Measurements from ENCODE around the gene NAPA. TPM values are rescaled to one million over a fixed set of nuclear protein-coding genes. Genes with fewer than 3 reads are reported as not detected.

Gene NAPA
- total RNA-seq, 1 donor from 2014 or later = 77.8 TPM

DNA sequence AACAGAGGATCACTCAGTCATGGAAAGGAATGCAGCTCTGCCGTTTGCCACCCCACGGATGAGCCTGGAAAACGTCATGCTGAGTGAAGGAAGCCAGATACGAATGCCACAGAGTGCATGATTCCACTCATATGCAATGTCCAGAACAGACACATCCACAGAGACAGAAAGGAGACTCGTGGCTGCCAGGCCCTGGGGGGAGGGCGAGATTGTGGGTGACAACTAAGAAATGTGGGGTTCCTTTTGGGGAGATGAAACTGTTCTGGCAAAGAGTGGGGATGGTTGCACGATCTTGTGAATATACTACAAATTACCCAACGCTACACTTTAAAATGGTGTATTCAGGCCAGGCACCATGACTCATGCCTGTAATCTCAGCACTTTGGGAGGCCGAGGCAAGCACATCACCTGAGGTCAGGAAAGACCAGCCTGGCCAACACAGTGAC is 27.2 kb upstream of the NAPA start:
- Mint-ChIP-seq H3K36me3 (ENCODE audit: low read depth, unreplicated experiment) (no peaks in the 10 kb centered on the region), H3K27ac (ENCODE audit: unreplicated experiment) (no peak overlapping the region), H3K27me3 (ENCODE audit: unreplicated experiment) (peaks cover 3% of the 10 kb centered on the region), H3K9me3 (ENCODE audit: unreplicated experiment) (no peaks in the 10 kb centered on the region), H3K4me1 (ENCODE audit: unreplicated experiment) (peaks cover 7% of the 10 kb centered on the region), H3K4me3 (ENCODE audit: unreplicated experiment) (no peak overlapping the region)
- DNase-seq (ENCODE audit: low spot score) = no peak
- no peak for TF ChIP-seq CTCF (IDR thresholded peaks at IDR 0.05; ENCODE audit: unreplicated experiment)

DNA sequence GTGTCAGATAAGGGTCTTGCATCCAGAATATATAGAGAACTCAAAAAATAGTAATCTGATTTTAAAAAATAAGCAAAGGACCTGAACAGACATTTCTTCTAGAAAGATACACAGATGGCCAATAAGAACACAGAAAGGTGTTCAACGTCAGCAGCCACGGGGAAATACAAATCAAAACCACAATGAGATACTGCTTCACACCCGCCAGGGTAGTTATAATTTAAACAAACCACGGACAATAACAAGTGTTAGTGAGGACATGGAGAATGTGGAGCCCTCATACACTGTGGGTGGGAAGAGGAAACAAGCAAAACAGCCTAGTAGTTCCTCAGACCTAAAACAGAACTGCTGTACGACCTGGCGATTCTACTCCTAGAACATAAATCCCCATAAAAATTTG is 26.7 kb upstream of the NAPA start:
- TF ChIP-seq CTCF (IDR thresholded peaks at IDR 0.05; ENCODE audit: unreplicated experiment) = no peak
- peaks cover 7% of the 10 kb centered on the region for H3K4me1 Mint-ChIP-seq (ENCODE audit: unreplicated experiment)
- peaks cover 6% of the 10 kb centered on the region for H3K27me3 Mint-ChIP-seq (ENCODE audit: unreplicated experiment)
- no peak for DNase-seq (ENCODE audit: low spot score)
- no peak overlapping the region for H3K27ac Mint-ChIP-seq (ENCODE audit: unreplicated experiment)
- no peaks in the 10 kb centered on the region for H3K9me3 Mint-ChIP-seq (ENCODE audit: unreplicated experiment)
- H3K36me3 Mint-ChIP-seq (ENCODE audit: low read depth, unreplicated experiment) = no peaks in the 10 kb centered on the region
- no peak overlapping the region for H3K4me3 Mint-ChIP-seq (ENCODE audit: unreplicated experiment)

GRCh38 chr19:47540748-47541147 is 25.9 kb upstream of the NAPA start:
- Mint-ChIP-seq H3K4me1 (ENCODE audit: unreplicated experiment) (peaks cover 7% of the 10 kb centered on the region), H3K9me3 (ENCODE audit: unreplicated experiment) (no peaks in the 10 kb centered on the region), H3K27ac (ENCODE audit: unreplicated experiment) (no peak overlapping the region), H3K36me3 (ENCODE audit: low read depth, unreplicated experiment) (no peaks in the 10 kb centered on the region), H3K27me3 (ENCODE audit: unreplicated experiment) (peaks cover 6% of the 10 kb centered on the region), H3K4me3 (ENCODE audit: unreplicated experiment) (no peak overlapping the region)
- no peak for TF ChIP-seq CTCF (IDR thresholded peaks at IDR 0.05; ENCODE audit: unreplicated experiment)
- DNase-seq (ENCODE audit: low spot score) = no peak

GRCh38 chr19:47539747-47540311 is 25.0 kb upstream of the NAPA start:
- Mint-ChIP-seq H3K9me3 (ENCODE audit: unreplicated experiment) (no peaks in the 10 kb centered on the region), H3K4me1 (ENCODE audit: unreplicated experiment) (peaks cover 7% of the 10 kb centered on the region), H3K27ac (ENCODE audit: unreplicated experiment) (no peak overlapping the region), H3K4me3 (ENCODE audit: unreplicated experiment) (no peak overlapping the region), H3K36me3 (ENCODE audit: low read depth, unreplicated experiment) (peaks cover 4% of the 10 kb centered on the region), H3K27me3 (ENCODE audit: unreplicated experiment) (peaks cover 6% of the 10 kb centered on the region)
- no peak for DNase-seq (ENCODE audit: low spot score)
- no peak for TF ChIP-seq CTCF (IDR thresholded peaks at IDR 0.05; ENCODE audit: unreplicated experiment)

- Mint-ChIP-seq H3K4me3 (ENCODE audit: unreplicated experiment) (no peak overlapping the region), H3K9me3 (ENCODE audit: unreplicated experiment) (no peaks in the 10 kb centered on the region), H3K27ac (ENCODE audit: unreplicated experiment) (no peak overlapping the region), H3K27me3 (ENCODE audit: unreplicated experiment) (peaks cover 6% of the 10 kb centered on the region), H3K36me3 (ENCODE audit: low read depth, unreplicated experiment) (peaks cover 4% of the 10 kb centered on the region), H3K4me1 (ENCODE audit: unreplicated experiment) (peaks cover 7% of the 10 kb centered on the region)
- TF ChIP-seq CTCF (IDR thresholded peaks at IDR 0.05; ENCODE audit: unreplicated experiment) = no peak
- no peak for DNase-seq (ENCODE audit: low spot score)
Measured at GRCh38 chr19:47538812-47539211, 23.9 kb upstream of the NAPA start.
